Motor neuron (in vitro differentiated cells): ENCODE data around the gene OR5AC2. TPM values are rescaled to one million over a fixed set of nuclear protein-coding genes. Genes with fewer than 3 reads are reported as not detected.

Experiments used
- ATAC-seq, 8 experiments: fragments of 200-7000 bp; cut with Tn5 transposase; replicated peaks in 6 of 8; 2 replicates each; pipeline ENCODE4 v1.8.0; 2021; ENCODE audit warnings: mild to moderate bottlenecking in 8 of 8, moderate library complexity in 8 of 8
- H3K27ac ChIP-seq, 2 donors: fragments of 250-450 bp; sonication (Bioruptor Pico); 2 replicates each; pipeline ENCODE4 v1.9.0; 2021; ENCODE audit warnings: antibody characterized with exemption in 2 of 2, mild to moderate bottlenecking in 2 of 2, moderate library complexity in 1 of 2
- H3K4me1 ChIP-seq, 2 donors: fragments of 250-450 bp; sonication (Bioruptor Pico); replicated peaks in 1 of 2; 2 replicates each; pipeline ENCODE4 v1.6.1; 2021; ENCODE audit warnings: antibody characterized with exemption in 2 of 2, mild to moderate bottlenecking in 2 of 2, moderate library complexity in 1 of 2
- H3K4me3 ChIP-seq, 5 donors: fragments of 250-450 bp; sonication (Bioruptor Pico); 2 replicates each; pipeline ENCODE4 v1.9.0; 2021; ENCODE audit warnings: antibody characterized with exemption in 5 of 5, mild to moderate bottlenecking in 5 of 5, moderate library complexity in 4 of 5
- WGBS, 10 experiments: fragments of 450-650 bp; shearing (Covaris generic); methylation state at CpG; one replicate each; pipeline ENCODE4 v1.0.0; 2022; 5-methylcytosine and 5-hydroxymethylcytosine counted together
- in situ Hi-C, 9 experiments: fragments of 400-800 bp; cut with MboI; loops; one replicate each; pipeline ENCODE4 v1.15.0; 2021; ENCODE audit warnings: low sequenced_read_pairs in 9 of 9, low pct_unique_long_range_greater_than_20kb in 2 of 9; ENCODE audit not compliant: unreplicated experiment in 9 of 9
- total RNA-seq, 8 experiments: library from RNA; unstranded; fragments of 300-600 nt; gene quantifications; 2 replicates each; pipeline versions ENCODE4 v1.2.3 to v1.2.4, GENCODE V29; 2022

The OR5AC2 gene
- total RNA-seq = not detected

GRCh38 chr3:98086873-98087272 is at the start of gene OR5AC2:
Gene OR5AC2, plus strand, starts transcription at chr3:98087173. Its CDS starts 0 bp downstream, at chr3:98087173.
- in situ Hi-C loops = no loop called here
- Histone ChIP-seq H3K4me1 (no peaks in the 10 kb centered on the region), H3K27ac (no peak within 1 kb of the TSS), H3K4me3 (no peak within 1 kb of the TSS)
- ATAC-seq = no peak
- 10 to 100% (median 50%) methylated on average over 2 to 3 of the region's 4 CpGs; no CpG with 5 or more reads in 1 of the 10 experiments for WGBS, 10 experiments

GRCh38 chr3:98038286-98038685 is 48.7 kb upstream of the OR5AC2 start:
- no peaks in the 10 kb centered on the region for H3K4me1 ChIP-seq
- no peak overlapping the region for H3K4me3 ChIP-seq
- no peak overlapping the region for H3K27ac ChIP-seq
- whole genome bisulfite sequencing, 10 experiments = 0 to 88% (median 63%) methylated on average over 1 to 3 of the region's 3 CpGs
- in situ Hi-C loops = loop anchor here in 5 of 9 experiments (10.0 to 25.0 kb wide), 7 partner anchors 149 to 1724 kb away; no protein-coding TSS in a partner anchor
- peak in 1 of 8 experiments; percentile 29 for ATAC-seq

- Histone ChIP-seq H3K4me1 (no peaks in the 10 kb centered on the region), H3K27ac (no peak overlapping the region), H3K4me3 (no peak overlapping the region)
- no peak for ATAC-seq
- WGBS, 10 experiments = 36 to 100% (median 84%) methylated on average over 1 to 3 of the region's 3 CpGs
- in situ Hi-C loops = loop anchor here in 5 of 9 experiments (10.0 to 25.0 kb wide), 7 partner anchors 148 to 1723 kb away; no protein-coding TSS in a partner anchor
Observed at GRCh38 chr3:98038876-98039275, 48.1 kb upstream of the OR5AC2 start.

- in situ Hi-C loops = loop anchor here in 6 of 9 experiments (10.0 to 25.0 kb wide), 7 partner anchors 148 to 1723 kb away; no protein-coding TSS in a partner anchor
- peak overlapping the region; percentile 28 to 52 (median 48) for H3K4me3 ChIP-seq
- ATAC-seq = peak; percentile 76 to 97 (median 91)
- H3K4me1 ChIP-seq = no peaks in the 10 kb centered on the region
- 5 to 50% (median 26%) methylated on average over 3 to 13 of the region's 13 CpGs for WGBS, 10 experiments
- no peak overlapping the region for H3K27ac ChIP-seq
Observed at GRCh38 chr3:98039322-98040024, 47.5 kb upstream of the OR5AC2 start.

- no peak overlapping the region for H3K27ac ChIP-seq
- ATAC-seq = no peak
- no peak overlapping the region for H3K4me3 ChIP-seq
- in situ Hi-C loops = loop anchor here in 5 of 9 experiments (10.0 to 25.0 kb wide), 6 partner anchors 146 to 1721 kb away; no protein-coding TSS in a partner anchor
- no peaks in the 10 kb centered on the region for H3K4me1 ChIP-seq
- 0 to 100% (median 93%) methylated on average over 1 of the region's 1 CpG for WGBS, 10 experiments
Observed at GRCh38 chr3:98041350-98041749, 45.6 kb upstream of the OR5AC2 start.

GRCh38 chr3:98048586-98048985 is 38.4 kb upstream of the OR5AC2 start:
- ATAC-seq = no peak
- 0 to 88% (median 29%) methylated on average over 1 of the region's 1 CpG for WGBS, 10 experiments
- in situ Hi-C loops = loop anchor here in 5 of 9 experiments (10.0 to 25.0 kb wide), 6 partner anchors 139 to 1714 kb away; no protein-coding TSS in a partner anchor
- no peak overlapping the region for H3K4me3 ChIP-seq
- H3K4me1 ChIP-seq = no peaks in the 10 kb centered on the region
- H3K27ac ChIP-seq = no peak overlapping the region

- no peak overlapping the region for H3K27ac ChIP-seq
- no peaks in the 10 kb centered on the region for H3K4me1 ChIP-seq
- no peak for ATAC-seq
- H3K4me3 ChIP-seq = no peak overlapping the region
- 10 to 100% (median 83%) methylated on average over 1 of the region's 1 CpG; no CpG with 5 or more reads in 3 of the 10 experiments for WGBS, 10 experiments
- in situ Hi-C loops = loop anchor here in 5 of 9 experiments (10.0 to 25.0 kb wide), 6 partner anchors 138 to 1713 kb away; no protein-coding TSS in a partner anchor
Observed at GRCh38 chr3:98049271-98049670, 37.7 kb upstream of the OR5AC2 start.

GRCh38 chr3:98056035-98056434 is 30.9 kb upstream of the OR5AC2 start:
- no peak for ATAC-seq
- in situ Hi-C loops = no loop called here
- Histone ChIP-seq H3K27ac (no peak overlapping the region), H3K4me3 (no peak overlapping the region), H3K4me1 (no peaks in the 10 kb centered on the region)

- ATAC-seq = no peak
Observed at GRCh38 chr3:98057631-98058030, 29.3 kb upstream of the OR5AC2 start.

GRCh38 chr3:98058244-98058960 is 28.6 kb upstream of the OR5AC2 start:
- no peak overlapping the region for H3K27ac ChIP-seq
- ATAC-seq = no peak
- WGBS, 10 experiments = 0 to 69% (median 28%) methylated on average over 1 to 7 of the region's 7 CpGs; no CpG with 5 or more reads in 1 of the 10 experiments
- in situ Hi-C loops = no loop called here
- no peak overlapping the region for H3K4me3 ChIP-seq
- no peaks in the 10 kb centered on the region for H3K4me1 ChIP-seq

More at GRCh38 chr3:98057631-98058030, 29.3 kb upstream of the OR5AC2 start:
- 22 to 100% (median 67%) methylated on average over 1 of the region's 1 CpG; no CpG with 5 or more reads in 4 of the 10 experiments for WGBS, 10 experiments
- Histone ChIP-seq H3K27ac (no peak overlapping the region), H3K4me1 (no peaks in the 10 kb centered on the region), H3K4me3 (no peak overlapping the region)
- in situ Hi-C loops = no loop called here

- 0 to 69% (median 37%) methylated on average over 1 to 2 of the region's 2 CpGs; no CpG with 5 or more reads in 2 of the 10 experiments for WGBS, 10 experiments
- Histone ChIP-seq H3K4me1 (no peaks in the 10 kb centered on the region), H3K27ac (no peak overlapping the region), H3K4me3 (no peak overlapping the region)
- ATAC-seq = no peak
- in situ Hi-C loops = no loop called here
Observed at GRCh38 chr3:98068824-98069223, 18.1 kb upstream of the OR5AC2 start.

GRCh38 chr3:98070840-98071239 is 16.1 kb upstream of the OR5AC2 start:
- in situ Hi-C loops = no loop called here
- ATAC-seq = no peak
- Histone ChIP-seq H3K27ac (no peak overlapping the region), H3K4me3 (no peak overlapping the region), H3K4me1 (no peaks in the 10 kb centered on the region)
- WGBS, 10 experiments = 0 to 73% (median 37%) methylated on average over 1 to 2 of the region's 2 CpGs

- no peak overlapping the region for H3K4me3 ChIP-seq
- no peaks in the 10 kb centered on the region for H3K4me1 ChIP-seq
- no peak for ATAC-seq
- in situ Hi-C loops = no loop called here
- no peak overlapping the region for H3K27ac ChIP-seq
- 0 to 100% (median 0%) methylated on average over 1 of the region's 1 CpG; no CpG with 5 or more reads in 2 of the 10 experiments for WGBS, 10 experiments
Observed at GRCh38 chr3:98073486-98073885, 13.5 kb upstream of the OR5AC2 start.
